PFSK-1 (cell line): ENCODE data around the gene WNT6.

Experiments
- POLR2AphosphoS5 ChIP-seq: IDR thresholded peaks from 2 replicates; pipeline ENCODE4 v1.6.1; 2012; ENCODE audit warnings: low read depth, mild to moderate bottlenecking, control low read depth, low read length, moderate library complexity
- REST ChIP-seq, 2 experiments: IDR thresholded peaks; 2 replicates each; pipeline versions ENCODE4 v1.6.1 to v1.8.0; 2011 to 2012; ENCODE audit warnings: low read depth in 2 of 2, low read length in 2 of 2, control low read depth in 1 of 2, inconsistent platforms in 1 of 2, mild to moderate bottlenecking in 1 of 2, moderate library complexity in 1 of 2; ENCODE audit not compliant: insufficient read depth in 1 of 2
- SIN3A ChIP-seq: IDR thresholded peaks from 2 replicates; pipeline ENCODE4 v1.6.1; 2012; ENCODE audit warnings: mild to moderate bottlenecking, low read length, moderate library complexity, borderline replicate concordance; ENCODE audit not compliant: insufficient read depth
- TAF1 ChIP-seq: IDR thresholded peaks from 2 replicates; pipeline ENCODE4 v1.6.1; 2012; ENCODE audit warnings: low read length, control low read depth, borderline replicate concordance; ENCODE audit not compliant: insufficient read depth

GRCh38 chr2:218814540-218815243 is 44.9 kb upstream of the WNT6 start:
- TF ChIP-seq POLR2AphosphoS5, result no peak
- no peak for TF ChIP-seq TAF1
- TF ChIP-seq REST (IDR thresholded peaks at IDR 0.05; ENCODE audit: insufficient read depth in 1 of 2, low read depth in 2 of 2, low read length in 2 of 2), result no peak
- no peak for TF ChIP-seq SIN3A
